HG02852 (cell line): ENCODE data around the gene KANK3.
"Not testable (repeated sequence)": the region's sequence is repeated elsewhere in the genome, so short reads cannot be mapped to it uniquely, and the experiment has no call there.

Source experiments
- ATAC-seq: cut with Tn5 transposase; IDR thresholded peaks from one replicate; pipeline ENCODE4 v1.9.1; 2021; ENCODE audit warnings: mild to moderate bottlenecking, moderate library complexity; ENCODE audit not compliant: unreplicated experiment

KANK3 gene

DNA sequence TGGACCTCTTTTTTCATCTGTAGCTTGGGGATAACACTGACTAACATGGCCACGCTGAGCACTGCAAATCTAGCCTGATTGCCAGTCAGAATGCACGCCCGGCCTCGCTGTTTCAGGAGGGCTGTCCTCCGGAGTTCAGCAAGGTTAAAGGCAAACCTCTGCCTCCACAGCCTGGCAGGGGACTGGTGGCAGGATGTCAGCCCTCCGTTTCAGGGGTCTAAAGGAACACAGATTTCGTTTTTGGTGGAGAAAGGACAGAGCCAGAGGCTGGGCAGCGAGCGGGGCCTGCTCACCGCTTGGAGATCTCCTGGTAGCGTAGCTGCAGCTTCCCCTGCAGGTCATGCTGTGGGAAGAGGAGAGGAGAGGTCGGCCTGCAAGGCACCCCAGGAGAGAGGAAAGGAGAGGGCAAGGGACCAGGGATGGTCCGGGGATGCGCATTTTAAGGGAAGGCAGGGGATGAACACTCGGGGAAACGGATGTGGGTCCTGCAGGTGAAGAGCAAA is 22.4 kb downstream of the KANK3 start:
- peak; percentile 8 for ATAC-seq

DNA sequence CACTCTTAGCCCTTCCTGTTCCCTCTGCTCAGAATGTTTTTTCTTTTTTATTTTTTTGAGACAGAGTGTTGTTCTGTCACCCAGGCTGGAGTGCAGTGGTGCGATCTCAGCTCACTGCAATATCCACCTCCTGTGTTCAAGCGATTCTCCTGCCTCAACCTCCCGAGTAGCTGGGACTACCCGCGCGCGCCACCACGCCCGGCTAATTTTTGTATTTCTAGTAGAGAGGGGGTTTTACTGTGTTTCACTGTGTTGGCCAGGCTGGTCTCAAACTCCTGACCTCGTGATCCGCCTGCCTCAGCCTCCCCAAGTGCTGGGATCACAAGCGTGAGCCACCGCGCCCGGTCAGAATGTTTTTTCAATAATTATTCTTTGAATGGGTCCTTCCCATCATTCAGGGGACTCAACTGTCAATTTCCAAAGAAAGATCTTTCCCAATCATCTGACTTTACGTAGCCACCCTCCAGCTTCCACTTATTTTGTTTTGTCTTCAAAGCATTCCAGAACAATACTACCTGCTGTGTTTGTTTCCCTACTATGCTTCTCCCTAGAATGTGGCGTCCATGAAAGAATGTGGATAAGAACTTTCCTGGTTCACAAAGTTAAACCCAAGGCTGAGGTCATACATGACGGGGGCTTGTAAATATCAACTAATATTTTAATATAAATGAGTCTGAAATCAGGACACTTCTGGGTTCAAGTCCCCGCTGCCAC is 23.1 kb downstream of the KANK3 start:
- no peak for ATAC-seq

DNA sequence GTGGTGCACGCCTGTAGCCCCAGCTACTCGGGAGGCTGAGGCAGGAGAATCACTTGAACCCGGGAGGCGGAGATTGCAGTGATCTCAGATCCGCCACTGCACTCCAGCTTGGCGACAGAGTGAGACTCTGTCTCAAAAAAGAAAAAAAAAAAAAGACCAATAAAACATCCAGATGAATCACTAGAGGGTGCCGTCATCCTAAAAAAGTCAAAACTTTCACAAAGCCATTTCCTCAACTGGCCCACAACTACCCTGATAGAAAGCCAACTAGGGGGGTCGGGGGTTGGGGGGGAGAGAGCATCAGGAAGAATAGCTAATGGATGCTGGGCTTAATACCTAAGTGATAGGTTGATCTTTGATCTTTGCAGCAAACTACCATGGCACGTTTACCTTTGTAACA is 24.2 kb downstream of the KANK3 start:
- not testable (repeated sequence) for ATAC-seq

- ATAC-seq: no peak
These were observed 26.5 kb downstream of the KANK3 start for GRCh38 chr19:8316351-8317125.

DNA sequence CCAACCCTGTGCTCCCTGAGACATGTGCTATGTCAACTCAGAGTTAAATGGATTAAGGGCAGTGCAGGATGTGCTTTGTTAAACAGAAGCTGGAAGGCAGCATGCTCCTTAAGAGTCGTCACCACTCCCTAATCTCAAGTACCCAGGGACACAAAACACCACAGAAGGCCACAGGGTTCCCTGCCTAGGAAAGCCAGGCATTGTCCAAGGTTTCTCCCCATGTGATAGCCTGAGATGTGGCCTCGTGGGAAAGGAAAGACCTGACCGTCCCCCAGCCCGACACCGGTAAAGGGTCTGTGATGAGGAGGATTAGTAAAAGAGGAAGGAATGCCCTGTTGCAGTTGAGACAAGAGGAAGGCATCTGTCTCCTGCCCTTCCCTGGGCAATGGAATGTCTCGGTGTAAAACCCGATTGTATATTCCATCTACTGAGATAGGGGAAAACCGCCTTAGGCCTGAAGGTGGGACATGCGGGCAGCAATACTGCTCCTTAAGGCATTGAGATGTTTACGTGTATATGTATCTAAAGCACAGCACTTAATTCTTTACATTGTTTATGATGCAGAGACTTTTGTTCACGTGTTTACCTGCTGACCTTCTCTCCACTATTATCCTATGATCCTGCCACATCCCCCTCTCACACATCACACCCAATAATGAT is 28.0 kb downstream of the KANK3 start:
- ATAC-seq: not testable (repeated sequence)

DNA sequence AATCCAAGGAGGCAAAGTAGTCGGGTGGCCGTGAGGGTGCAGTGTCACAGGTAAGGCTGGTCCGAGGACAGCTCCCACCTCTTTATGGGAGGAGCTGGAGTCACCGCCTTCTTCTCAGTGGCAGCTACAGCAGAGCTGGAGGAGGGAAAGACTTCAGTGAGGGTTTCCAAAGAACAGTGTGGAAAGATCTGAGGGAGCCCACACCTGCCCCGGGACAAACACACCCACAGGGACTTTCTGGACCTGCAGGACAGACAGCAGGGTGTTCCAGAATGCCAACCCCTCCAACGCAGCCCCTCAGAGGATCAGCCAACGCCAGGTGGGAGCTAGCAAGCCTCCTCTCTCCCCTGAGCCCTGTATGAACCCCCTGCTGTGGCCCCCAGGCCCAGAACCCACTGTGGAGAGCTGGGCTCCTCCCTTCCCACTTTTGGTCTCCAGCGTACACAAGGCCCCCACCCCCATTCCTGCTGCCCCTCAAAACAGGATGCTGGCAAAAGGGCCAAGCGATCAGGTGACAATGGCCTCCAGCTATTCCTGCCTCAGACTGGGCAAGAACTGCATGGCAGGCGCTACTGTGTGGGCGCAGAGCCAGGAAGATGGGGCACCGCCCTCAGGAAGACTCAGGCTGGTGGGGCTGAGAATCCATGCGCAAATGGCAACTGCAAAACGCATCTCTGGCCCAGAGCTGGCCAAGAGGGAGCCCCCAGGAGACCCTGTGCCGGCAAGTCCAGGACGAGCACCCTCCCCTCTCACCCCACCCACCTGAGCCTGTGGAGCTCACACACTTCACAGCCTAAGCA is 31.4 kb downstream of the KANK3 start:
- no peak for ATAC-seq

DNA sequence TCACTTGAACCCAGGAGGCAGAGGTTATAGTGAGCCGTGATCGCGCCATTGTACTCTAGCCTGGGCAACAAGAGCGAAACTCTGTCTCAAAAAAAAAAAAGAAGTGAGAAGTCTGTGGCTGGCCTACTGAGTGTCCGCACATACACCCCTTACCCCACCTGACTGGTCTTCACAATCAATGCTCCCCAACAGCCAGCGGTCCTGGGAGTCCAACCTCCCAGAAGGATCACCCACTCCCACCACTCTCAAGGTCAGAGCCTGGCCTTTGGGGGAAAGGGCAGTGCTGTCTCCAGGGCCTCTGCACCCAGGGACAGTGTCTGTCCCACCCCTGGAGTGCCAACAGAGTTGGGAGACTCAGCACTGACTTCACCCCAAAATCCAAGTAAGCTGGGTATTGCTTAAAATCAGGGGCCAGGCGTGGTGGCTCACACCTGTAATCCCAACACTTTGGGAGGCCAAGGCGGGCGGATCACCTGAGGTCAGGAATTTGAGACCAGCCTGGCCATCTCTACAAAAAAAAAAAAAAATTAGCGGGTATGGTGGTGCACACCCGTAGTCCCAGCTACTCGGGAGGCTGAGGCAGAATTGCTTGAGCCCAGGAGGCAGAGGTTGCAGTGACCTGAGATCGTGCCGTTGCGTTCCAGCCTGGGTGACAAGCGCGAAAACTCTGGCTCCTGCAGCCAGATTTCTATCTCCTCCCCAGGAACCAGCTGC is 32.6 kb downstream of the KANK3 start:
- no peak for ATAC-seq

DNA sequence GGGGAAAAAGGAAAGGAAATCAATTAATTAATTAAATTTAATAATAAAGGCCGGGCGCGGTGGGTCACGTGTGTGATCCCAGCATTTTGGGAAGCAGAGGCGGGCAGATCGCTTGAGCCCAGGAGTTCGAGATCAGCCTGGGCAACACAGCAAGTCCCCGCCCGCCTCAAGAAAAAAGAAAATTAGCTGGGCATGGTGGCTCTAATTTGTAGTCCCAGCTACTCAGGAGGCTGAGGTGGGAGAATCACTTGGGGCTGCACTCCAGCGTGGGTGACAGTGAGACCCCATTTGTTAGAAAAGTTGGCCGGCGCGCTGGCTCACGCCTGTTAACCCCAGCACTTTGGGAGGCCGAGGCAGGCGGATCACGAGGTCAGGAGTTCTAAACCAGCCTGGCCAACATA is 34.2 kb downstream of the KANK3 start:
- no peak for ATAC-seq

DNA sequence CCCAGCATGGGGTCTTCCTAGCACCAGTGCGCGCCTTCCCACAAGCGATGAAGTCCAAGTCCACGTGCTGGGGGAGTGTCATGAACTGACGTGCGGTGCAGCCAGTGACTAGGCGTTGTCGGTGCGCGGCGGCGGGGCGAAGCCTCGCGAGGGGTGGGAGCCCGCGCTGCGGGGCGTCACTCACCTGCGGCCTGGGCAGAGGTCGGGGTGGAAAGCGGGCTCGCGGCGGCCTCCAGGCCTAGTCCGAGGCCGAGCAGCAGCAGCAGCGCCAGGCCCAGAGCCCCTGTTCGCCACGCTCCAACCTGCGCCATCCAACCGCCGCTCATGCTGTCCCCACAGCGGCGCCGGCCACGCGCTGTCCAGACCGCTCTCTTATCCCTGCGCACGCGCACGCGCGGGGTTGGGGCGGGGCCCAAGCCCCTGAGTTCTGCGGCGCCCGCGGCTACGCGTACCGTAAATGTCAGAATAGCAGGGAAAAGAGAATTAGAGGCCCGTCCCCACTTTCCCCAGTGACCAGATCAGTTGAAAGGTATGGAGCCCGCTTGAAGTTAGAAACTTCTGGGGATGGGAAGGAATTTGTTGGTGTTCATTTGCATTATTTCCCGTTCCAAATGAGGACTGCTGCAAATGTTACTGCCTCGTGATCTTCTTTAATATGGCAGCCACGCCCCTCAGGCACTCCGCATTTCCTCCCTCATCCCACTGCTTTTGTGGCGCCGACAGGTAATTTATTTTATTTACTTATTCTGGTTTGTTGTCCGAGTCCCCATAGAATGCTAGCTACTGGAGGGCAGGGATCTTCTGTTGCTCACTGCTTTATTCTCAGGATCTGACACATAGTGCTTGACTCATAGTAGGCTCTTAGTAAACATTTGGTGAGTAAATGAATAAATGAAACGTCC is 34.8 kb downstream of the KANK3 start, which contains the start of gene CD320:
Gene CD320, minus strand, starts transcription at position 394 of the 902 bp plus-strand sequence. Its CDS starts 68 bp downstream, at position 326.
- ATAC-seq: peak; percentile 78

DNA sequence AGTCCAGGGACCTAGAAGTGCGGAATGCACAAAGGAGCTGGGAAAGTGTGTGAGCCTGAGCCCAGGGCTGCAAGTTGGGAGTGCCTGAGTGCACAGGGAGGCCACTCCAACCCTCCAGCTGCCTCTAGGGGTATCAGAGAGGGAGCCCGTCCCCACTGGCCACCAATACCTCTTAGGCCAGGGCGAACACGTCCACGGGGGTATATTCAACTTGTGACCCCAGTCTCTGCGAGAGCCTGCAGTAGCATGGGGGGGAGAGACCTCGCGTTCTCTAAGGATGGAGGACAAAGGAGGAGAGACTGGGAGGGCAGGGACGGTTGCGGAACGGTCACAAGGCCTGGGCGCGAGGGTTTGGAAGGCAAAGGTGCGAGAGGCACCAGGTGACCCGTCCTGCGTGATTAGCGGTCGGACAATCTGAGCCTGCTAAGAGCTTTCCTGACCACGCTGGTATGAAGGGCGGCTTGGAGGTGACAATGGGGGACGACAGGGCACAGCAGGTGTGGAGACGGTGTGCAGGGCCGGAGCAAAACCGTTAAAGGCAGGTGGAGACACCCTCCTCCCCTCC is 35.6 kb downstream of the KANK3 start:
- peak; percentile 4 for ATAC-seq

DNA sequence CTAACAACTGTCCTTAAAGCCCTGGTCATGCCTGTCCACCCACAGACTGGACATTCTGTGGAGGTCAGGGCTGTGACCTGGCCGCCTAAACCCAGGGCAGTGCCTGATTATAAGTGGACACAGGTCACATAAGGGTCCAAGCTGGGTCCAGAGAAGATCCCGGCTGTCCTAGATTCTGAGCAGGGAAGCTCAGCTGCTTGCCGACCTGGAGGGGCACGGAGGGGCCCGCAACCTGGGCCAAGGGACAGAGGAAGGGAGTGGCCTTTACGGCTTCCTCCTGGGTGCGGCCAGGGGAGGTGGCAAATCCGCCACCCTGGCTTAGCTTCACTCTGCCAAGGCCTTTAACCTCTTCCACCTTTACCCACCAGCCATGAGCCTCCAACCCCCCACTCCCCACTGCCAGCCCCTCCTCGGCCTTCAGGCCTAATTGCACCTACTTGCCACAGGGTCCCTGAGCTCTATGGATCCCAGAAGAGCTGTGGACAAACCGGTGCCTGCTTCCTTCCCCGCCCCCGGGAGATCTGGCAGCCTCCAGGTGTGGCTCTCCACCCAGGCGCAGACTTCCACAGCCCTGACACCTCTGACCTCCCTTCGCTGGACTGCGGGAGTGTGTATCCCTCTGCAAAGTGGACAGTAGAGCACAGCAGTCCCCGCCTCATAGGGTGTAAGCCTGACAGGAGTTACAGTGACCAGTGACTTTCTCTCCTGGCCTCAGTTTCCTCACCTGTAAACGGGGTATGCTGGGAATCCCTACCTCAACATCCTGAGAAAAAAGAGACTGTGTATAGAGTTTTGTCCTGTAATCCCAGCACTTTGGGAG is 36.6 kb downstream of the KANK3 start:
- no peak for ATAC-seq

DNA sequence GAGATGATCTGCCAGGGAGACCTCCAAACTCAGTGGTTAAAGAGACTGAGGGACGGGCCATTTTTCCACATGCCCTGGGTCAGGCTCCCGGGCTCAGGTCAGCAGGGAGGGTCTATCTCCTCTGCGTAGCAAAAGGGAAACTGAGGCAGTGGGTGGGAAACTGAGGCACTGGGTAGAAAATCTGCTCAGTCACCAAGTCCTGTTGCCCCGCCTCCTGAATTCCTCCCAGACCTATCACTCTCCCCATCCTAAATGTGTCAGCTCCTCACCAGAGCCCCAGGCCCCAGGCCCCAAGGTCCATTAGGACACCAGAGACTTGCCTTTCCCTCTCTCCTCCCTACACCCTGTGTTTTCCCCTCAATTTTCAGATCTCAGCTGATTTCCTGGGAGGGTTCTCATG is 37.3 kb downstream of the KANK3 start:
- ATAC-seq: no peak

DNA sequence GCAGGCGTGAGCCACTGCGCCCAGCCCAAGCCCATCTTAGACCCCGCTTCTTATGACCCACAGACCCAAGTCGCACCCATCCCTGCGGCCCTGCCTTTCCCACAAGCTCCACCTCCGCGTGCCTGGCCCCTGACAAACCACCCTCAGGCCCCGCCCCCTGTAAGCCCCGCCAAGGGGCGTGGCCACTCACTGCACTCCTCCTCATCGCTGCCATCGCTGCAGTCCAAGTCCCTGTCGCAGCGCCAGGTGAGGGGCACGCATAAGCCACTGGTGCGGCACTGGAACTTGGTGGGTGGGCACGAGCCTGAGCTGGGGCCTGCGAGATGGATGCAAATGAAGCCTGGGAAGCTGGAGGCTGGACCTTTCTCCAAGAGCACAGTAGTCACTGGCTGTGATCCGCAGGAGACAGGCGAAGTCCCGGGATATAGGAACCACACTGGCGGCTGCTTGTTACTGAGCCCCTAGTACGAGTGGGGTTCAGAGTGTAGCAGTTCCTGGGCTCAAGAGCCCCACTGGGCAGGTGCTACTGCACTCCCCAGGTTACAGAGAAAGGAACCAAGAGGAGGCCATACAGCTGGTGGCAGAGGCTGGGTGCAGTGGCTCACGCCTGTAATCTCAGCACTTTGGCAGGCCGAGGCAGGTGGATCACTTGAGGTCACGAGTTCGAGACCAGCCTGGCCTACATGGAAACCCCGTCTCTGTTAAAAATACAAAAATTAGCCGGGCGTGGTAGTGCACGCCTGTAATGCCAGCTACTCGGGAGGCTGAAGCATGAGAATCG is 38.0 kb downstream of the KANK3 start:
- no peak for ATAC-seq

DNA sequence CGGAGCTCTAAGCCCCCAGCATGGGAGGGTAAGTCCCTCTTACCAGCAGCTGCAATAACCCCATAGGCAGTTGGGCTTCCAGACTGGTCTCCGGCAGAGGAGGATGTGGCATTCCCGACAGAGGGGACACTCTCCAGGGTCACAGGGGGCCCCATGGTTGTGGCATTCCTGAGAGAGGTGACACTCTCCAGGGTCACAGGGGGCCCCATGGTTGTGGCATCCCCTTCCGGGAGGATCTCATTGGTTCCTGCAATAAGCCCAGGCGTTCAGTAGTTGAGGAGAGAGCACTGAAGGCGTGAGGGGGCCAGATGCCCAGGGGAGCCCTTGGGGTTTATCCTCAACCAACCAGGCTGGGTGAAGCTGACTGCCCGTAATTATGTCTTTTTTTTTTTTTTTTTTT is 40.3 kb downstream of the KANK3 start:
- ATAC-seq: no peak

GRCh38 chr19:8302357-8302691 is 40.7 kb downstream of the KANK3 start:
- ATAC-seq: no peak

GRCh38 chr19:8291337-8291736 is 51.7 kb downstream of the KANK3 start:
- not testable (repeated sequence) for ATAC-seq

DNA sequence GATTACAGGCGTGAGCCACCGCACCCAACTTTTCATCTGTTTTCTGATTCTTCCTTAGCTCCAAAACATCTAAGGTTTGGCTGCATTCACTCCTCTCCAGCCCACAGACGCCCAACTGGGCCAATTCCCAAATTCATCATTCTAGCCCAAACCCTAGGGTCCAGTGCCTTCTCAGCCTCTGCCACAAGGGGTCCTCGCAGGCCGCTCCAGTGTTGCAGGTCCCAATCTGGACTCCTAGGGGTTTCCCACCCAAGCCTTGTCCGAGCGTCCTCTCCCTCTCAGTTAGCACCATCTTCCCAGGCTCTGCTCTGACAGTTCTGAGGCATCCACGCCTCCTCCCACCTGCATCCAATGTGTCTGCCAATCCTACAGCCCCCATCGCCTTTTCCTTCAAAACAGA is 66.6 kb downstream of the KANK3 start:
- ATAC-seq: not testable (repeated sequence)
